Measurements from ENCODE around the gene KDM4B. TPM values are rescaled to one million over a fixed set of nuclear protein-coding genes. Genes with fewer than 3 reads are reported as not detected.

Gene KDM4B
- total and polyA plus RNA-seq, 9 donors = 5.2 to 62.9 (median 46.4) TPM

DNA sequence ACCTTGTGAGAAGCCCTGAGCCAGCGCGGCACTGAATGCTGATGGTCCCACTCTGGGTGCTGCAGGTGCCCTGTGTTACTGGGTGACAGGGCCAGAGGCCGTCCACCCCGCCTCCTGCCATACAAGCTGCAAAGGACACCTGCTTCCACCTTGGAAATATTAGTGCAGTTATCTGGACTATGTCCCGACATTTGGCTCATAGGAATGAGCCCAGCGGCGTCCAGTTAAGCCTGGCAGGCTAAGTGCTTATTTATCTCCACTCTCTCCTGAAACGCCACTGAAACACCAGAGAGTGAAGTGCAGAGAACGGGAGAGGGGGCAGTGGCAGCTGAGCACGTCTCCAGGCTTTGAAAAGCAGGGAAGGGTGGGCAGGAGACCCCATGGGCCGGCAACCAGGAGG lies 145.8 kb downstream of the KDM4B start:
- TF ChIP-seq, protein P1, sequence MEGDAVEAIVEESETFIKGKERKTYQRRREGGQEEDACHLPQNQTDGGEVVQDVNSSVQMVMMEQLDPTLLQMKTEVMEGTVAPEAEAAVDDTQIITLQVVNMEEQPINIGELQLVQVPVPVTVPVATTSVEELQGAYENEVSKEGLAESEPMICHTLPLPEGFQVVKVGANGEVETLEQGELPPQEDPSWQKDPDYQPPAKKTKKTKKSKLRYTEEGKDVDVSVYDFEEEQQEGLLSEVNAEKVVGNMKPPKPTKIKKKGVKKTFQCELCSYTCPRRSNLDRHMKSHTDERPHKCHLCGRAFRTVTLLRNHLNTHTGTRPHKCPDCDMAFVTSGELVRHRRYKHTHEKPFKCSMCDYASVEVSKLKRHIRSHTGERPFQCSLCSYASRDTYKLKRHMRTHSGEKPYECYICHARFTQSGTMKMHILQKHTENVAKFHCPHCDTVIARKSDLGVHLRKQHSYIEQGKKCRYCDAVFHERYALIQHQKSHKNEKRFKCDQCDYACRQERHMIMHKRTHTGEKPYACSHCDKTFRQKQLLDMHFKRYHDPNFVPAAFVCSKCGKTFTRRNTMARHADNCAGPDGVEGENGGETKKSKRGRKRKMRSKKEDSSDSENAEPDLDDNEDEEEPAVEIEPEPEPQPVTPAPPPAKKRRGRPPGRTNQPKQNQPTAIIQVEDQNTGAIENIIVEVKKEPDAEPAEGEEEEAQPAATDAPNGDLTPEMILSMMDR (IDR thresholded peaks at IDR 0.05) = no peak
- TF ChIP-seq EP300 (IDR thresholded peaks at IDR 0.05) (no peak), POLR2A (IDR thresholded peaks at IDR 0.05) (no peak)
- Histone ChIP-seq H3K27ac (no peak overlapping the region), H3K36me3 (no peaks in the 10 kb centered on the region), H3K27me3 (no peaks in the 10 kb centered on the region), H3K4me3 (no peak overlapping the region), H3K4me1 (ENCODE audit: insufficient read depth) (no peaks in the 10 kb centered on the region), H3K9me3 (no peaks in the 10 kb centered on the region)
- intact Hi-C loops (cut with DNase I) = no loop called here
- no peak for DNase-seq
- 82 to 88% (median 86%) methylated on average over 11 of the region's 11 CpGs for WGBS, 3 donors

DNA sequence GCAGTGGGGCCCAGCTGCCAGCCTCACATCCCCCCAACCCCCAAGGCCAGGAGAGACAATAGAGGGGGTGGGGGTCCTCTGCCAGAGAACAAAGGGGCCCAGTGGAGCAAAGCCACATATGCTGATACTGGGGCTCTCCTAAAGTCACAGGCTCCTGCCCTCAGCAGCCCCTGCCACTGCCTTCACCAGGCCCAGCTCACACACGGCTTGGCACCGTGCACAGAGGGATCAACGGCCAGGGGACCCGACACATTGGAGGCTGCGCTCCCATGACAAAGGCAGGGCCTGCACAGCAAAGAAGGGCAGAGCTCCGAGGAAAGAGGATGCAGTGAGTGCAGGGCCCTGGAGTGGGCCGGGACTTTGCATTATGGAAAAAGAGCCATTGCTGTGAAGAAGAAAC lies 146.4 kb downstream of the KDM4B start:
- WGBS, 3 donors = 89 to 95% (median 92%) methylated on average over 7 of the region's 7 CpGs
- Histone ChIP-seq H3K27ac (no peak overlapping the region), H3K27me3 (no peaks in the 10 kb centered on the region), H3K36me3 (no peaks in the 10 kb centered on the region), H3K9me3 (no peaks in the 10 kb centered on the region), H3K4me3 (no peak overlapping the region), H3K4me1 (ENCODE audit: insufficient read depth) (no peaks in the 10 kb centered on the region)
- intact Hi-C loops (cut with DNase I) = no loop called here
- DNase-seq = no peak
- TF ChIP-seq POLR2A (IDR thresholded peaks at IDR 0.05) (no peak), EP300 (IDR thresholded peaks at IDR 0.05) (no peak)
- TF ChIP-seq, protein P1 (IDR thresholded peaks at IDR 0.05) = no peak

DNA sequence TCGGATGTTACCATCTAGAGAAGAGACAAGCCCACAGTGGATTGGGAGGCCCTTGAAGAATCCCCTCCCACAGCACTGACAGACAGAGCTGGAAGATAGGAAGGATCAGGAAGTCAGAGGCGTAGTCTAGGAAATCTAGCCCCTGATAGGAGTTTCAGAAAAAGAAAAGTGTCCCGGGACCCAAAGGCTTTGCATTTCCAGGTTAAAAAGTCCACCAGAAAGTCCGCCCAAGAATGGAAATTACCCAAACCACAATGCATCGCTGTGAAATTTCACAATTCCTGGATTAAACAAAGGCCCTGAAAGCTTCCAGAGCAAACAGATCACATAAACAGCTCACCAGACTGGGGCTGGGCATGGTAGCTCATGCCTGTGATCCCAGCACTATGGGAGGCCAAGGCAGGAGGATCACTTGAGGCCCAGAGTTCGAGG lies 146.9 kb downstream of the KDM4B start:
- H3K27ac ChIP-seq = no peak overlapping the region
- H3K9me3 ChIP-seq = no peaks in the 10 kb centered on the region
- 64 to 91% (median 85%) methylated on average over 6 of the region's 6 CpGs for WGBS, 3 donors
- DNase-seq = no peak
- intact Hi-C loops (cut with DNase I) = no loop called here
- no peak overlapping the region for H3K4me3 ChIP-seq
- no peaks in the 10 kb centered on the region for H3K36me3 ChIP-seq
- TF ChIP-seq POLR2A (IDR thresholded peaks at IDR 0.05) (no peak), EP300 (IDR thresholded peaks at IDR 0.05) (no peak)
- TF ChIP-seq, protein P1 (IDR thresholded peaks at IDR 0.05) = no peak
- no peaks in the 10 kb centered on the region for H3K4me1 ChIP-seq (ENCODE audit: insufficient read depth)
- H3K27me3 ChIP-seq = no peaks in the 10 kb centered on the region

DNA sequence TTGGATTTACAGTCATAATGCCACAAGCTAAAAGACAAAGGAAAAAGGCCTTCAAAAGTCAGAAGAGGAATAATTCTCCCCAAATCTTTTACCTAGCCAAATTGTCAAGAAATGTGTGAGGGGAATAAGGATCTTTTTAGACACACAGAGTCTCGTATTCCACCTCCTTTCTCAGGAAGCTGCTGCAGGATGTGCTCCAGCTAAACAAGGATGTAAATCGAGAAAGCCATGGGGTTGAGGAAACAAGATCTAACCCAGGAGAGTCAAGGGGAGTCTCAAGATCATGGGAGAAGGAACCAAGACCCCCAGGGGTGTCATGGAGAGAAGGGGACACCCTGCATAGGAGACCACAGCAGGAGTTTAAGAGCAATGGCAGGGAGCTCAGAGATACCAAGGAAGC lies 147.4 kb downstream of the KDM4B start:
- intact Hi-C loops (cut with DNase I) = no loop called here
- H3K36me3 ChIP-seq = no peaks in the 10 kb centered on the region
- no peak for DNase-seq
- WGBS, 3 donors = 92 to 98% (median 98%) methylated on average over 2 of the region's 2 CpGs
- H3K27ac ChIP-seq = no peak overlapping the region
- no peaks in the 10 kb centered on the region for H3K27me3 ChIP-seq
- H3K4me1 ChIP-seq (ENCODE audit: insufficient read depth) = no peaks in the 10 kb centered on the region
- no peaks in the 10 kb centered on the region for H3K9me3 ChIP-seq
- no peak for TF ChIP-seq POLR2A (IDR thresholded peaks at IDR 0.05)
- TF ChIP-seq EP300 (IDR thresholded peaks at IDR 0.05) = no peak
- TF ChIP-seq, protein P1 (IDR thresholded peaks at IDR 0.05) = no peak
- H3K4me3 ChIP-seq = no peak overlapping the region
